ENCODE data around the gene MGRN1.

GRCh38 chr16:4597174-4597573 lies 27.5 kb upstream of the MGRN1 start:
- TF ChIP-seq GATA2 (IDR thresholded peaks at IDR 0.05; ENCODE audit: low read depth, low read length) (no peak), GATA3 (IDR thresholded peaks at IDR 0.05; ENCODE audit: low read depth, low read length) (no peak)
